HG02759 (cell line): ENCODE measurements around the gene CPNE8.

Source experiments
- ATAC-seq: cut with Tn5 transposase; IDR thresholded peaks from one replicate; pipeline ENCODE4 v1.9.1; 2021; ENCODE audit warnings: mild to moderate bottlenecking, moderate library complexity; ENCODE audit not compliant: unreplicated experiment

Gene CPNE8

GRCh38 chr12:38905480-38906351, at the start of gene CPNE8:
TSS of gene CPNE8 (minus strand) at chr12:38905591. CDS start at chr12:38905534, 57 bp downstream.
- peak; percentile 61 for ATAC-seq

- ATAC-seq, result no peak
Observed at GRCh38 chr12:38954238-38954873, 49.0 kb upstream of the CPNE8 start.

GRCh38 chr12:38949363-38949762, 44.0 kb upstream of the CPNE8 start:
- no peak for ATAC-seq

- no peak for ATAC-seq
Observed at GRCh38 chr12:38934686-38935085, 29.3 kb upstream of the CPNE8 start.

GRCh38 chr12:38934078-38934584, 28.7 kb upstream of the CPNE8 start:
- no peak for ATAC-seq

- ATAC-seq, result no peak
Observed at GRCh38 chr12:38932320-38932719, 26.9 kb upstream of the CPNE8 start.

GRCh38 chr12:38931461-38931860, 26.1 kb upstream of the CPNE8 start:
- no peak for ATAC-seq

- ATAC-seq, result no peak
Observed at GRCh38 chr12:38930990-38931389, 25.6 kb upstream of the CPNE8 start.

- ATAC-seq, result no peak
Observed at GRCh38 chr12:38926501-38926900, 21.1 kb upstream of the CPNE8 start.

- peak; percentile 97 for ATAC-seq
Observed at GRCh38 chr12:38921025-38921677, 15.8 kb upstream of the CPNE8 start.

GRCh38 chr12:38919191-38919590, 13.8 kb upstream of the CPNE8 start:
- ATAC-seq, result no peak

- ATAC-seq, result no peak
Observed at GRCh38 chr12:38915429-38916182, 10.2 kb upstream of the CPNE8 start.

GRCh38 chr12:38912116-38912515, 6.7 kb upstream of the CPNE8 start:
- no peak for ATAC-seq

GRCh38 chr12:38911611-38912010, 6.2 kb upstream of the CPNE8 start:
- no peak for ATAC-seq

- no peak for ATAC-seq
Observed at GRCh38 chr12:38907201-38907923, 2.0 kb upstream of the CPNE8 start.

- peak; percentile 64 for ATAC-seq
Observed at GRCh38 chr12:38906482-38907200, 1.2 kb upstream of the CPNE8 start.

- ATAC-seq, result peak; percentile 61
Observed at GRCh38 chr12:38904537-38905479, 583 bp downstream of the CPNE8 start.

- ATAC-seq, result no peak
Observed at GRCh38 chr12:38903596-38903995, 1.8 kb downstream of the CPNE8 start.
